SK-N-SH treated with all-trans-retinoic acid at 6 μM for 48 hours (cell line): ENCODE data around the gene CALML3.

ENCODE experiments used
- ATAC-seq: fragments of 200-7000 bp; cut with Tn5 transposase; 3 replicates; pipeline ENCODE4 v1.9.1; 2020; ENCODE audit warnings: mild to moderate bottlenecking, moderate library complexity
- ARNTL ChIP-seq: fragments of 450-650 bp; formaldehyde crosslinking; IDR thresholded peaks from 2 replicates; pipeline ENCODE4 v1.5.0; 2020; ENCODE audit warnings: low read depth, mild to moderate bottlenecking, moderate library complexity, borderline replicate concordance
- BACH2 ChIP-seq: fragments of 250-450 bp; sonication (Bioruptor Pico); IDR thresholded peaks from 2 replicates; pipeline ENCODE4 v1.9.0; 2021; ENCODE audit warnings: mild to moderate bottlenecking, borderline replicate concordance
- CREB5 ChIP-seq: fragments of 250-450 bp; sonication (Bioruptor Pico); IDR thresholded peaks from 2 replicates; pipeline ENCODE4 v1.5.1; 2020; ENCODE audit warnings: low read depth, mild to moderate bottlenecking, moderate library complexity
- CSDC2 ChIP-seq: fragments of 250-450 bp; sonication (Bioruptor Pico); IDR thresholded peaks from 2 replicates; pipeline ENCODE4 v1.5.0; 2020; ENCODE audit warnings: mild to moderate bottlenecking, moderate library complexity
- CSRNP3 ChIP-seq: fragments of 250-450 bp; sonication (Bioruptor Pico); IDR thresholded peaks from 2 replicates; pipeline ENCODE4 v1.5.1; 2021; ENCODE audit warnings: mild to moderate bottlenecking, moderate library complexity
- ESRRG ChIP-seq: fragments of 250-450 bp; sonication (Bioruptor Pico); IDR thresholded peaks from 2 replicates; pipeline ENCODE4 v1.6.1; 2021; ENCODE audit warnings: mild to moderate bottlenecking
- GLIS3 ChIP-seq: fragments of 250-450 bp; sonication (Bioruptor Pico); IDR thresholded peaks from 2 replicates; pipeline ENCODE4 v1.5.0; 2020; ENCODE audit warnings: mild to moderate bottlenecking, moderate library complexity
- ISL1 ChIP-seq: fragments of 250-450 bp; sonication (Bioruptor Pico); IDR thresholded peaks from 2 replicates; pipeline ENCODE4 v2.1.2; 2022; ENCODE audit warnings: mild to moderate bottlenecking, moderate library complexity
- OSR1 ChIP-seq: fragments of 250-450 bp; sonication (Bioruptor Pico); IDR thresholded peaks from 2 replicates; pipeline ENCODE4 v1.8.0; 2022; ENCODE audit warnings: moderate library complexity, mild to moderate bottlenecking, inconsistent platforms
- PATZ1 ChIP-seq: fragments of 250-450 bp; sonication (Bioruptor Pico); IDR thresholded peaks from 2 replicates; pipeline ENCODE4 v1.8.0; 2020; ENCODE audit warnings: mild to moderate bottlenecking, moderate library complexity, borderline replicate concordance
- POU6F1 ChIP-seq: fragments of 250-450 bp; sonication (Bioruptor Pico); IDR thresholded peaks from 2 replicates; pipeline ENCODE4 v1.8.0; 2021; ENCODE audit warnings: low read depth, mild to moderate bottlenecking, moderate library complexity, borderline replicate concordance
- PPARA ChIP-seq: fragments of 250-450 bp; sonication (Bioruptor Pico); IDR thresholded peaks from 2 replicates; pipeline ENCODE4 v1.5.0; 2020; ENCODE audit warnings: mild to moderate bottlenecking, borderline replicate concordance
- RARB ChIP-seq: fragments of 250-450 bp; sonication (Bioruptor Pico); IDR thresholded peaks from 2 replicates; pipeline ENCODE4 v1.8.0; 2021; ENCODE audit warnings: mild to moderate bottlenecking, moderate library complexity
- SNAI2 ChIP-seq: fragments of 250-450 bp; sonication (Bioruptor Pico); IDR thresholded peaks from 2 replicates; pipeline ENCODE4 v1.5.0; 2020; ENCODE audit warnings: mild to moderate bottlenecking, moderate library complexity
- TCF4 ChIP-seq: fragments of 250-450 bp; sonication (Bioruptor Pico); IDR thresholded peaks from 2 replicates; pipeline ENCODE4 v1.8.0; 2021; ENCODE audit warnings: mild to moderate bottlenecking, moderate library complexity, borderline replicate concordance
- ZC3H10 ChIP-seq: fragments of 250-450 bp; sonication (Bioruptor Pico); IDR thresholded peaks from 2 replicates; pipeline ENCODE4 v1.5.1; 2021; ENCODE audit warnings: mild to moderate bottlenecking, moderate library complexity
- ZFP3 ChIP-seq: fragments of 250-450 bp; sonication (Bioruptor Pico); IDR thresholded peaks from 2 replicates; pipeline ENCODE4 v1.5.0; 2020; ENCODE audit warnings: mild to moderate bottlenecking, moderate library complexity
- ZFP30 ChIP-seq: fragments of 450-650 bp; formaldehyde crosslinking; IDR thresholded peaks from 2 replicates; pipeline ENCODE4 v1.5.0; 2022; ENCODE audit warnings: mild to moderate bottlenecking, moderate library complexity
- ZNF565 ChIP-seq: fragments of 450-650 bp; formaldehyde crosslinking; conservative IDR thresholded peaks from 2 replicates; pipeline ENCODE4 v1.5.0; 2020; ENCODE audit warnings: low read depth, mild to moderate bottlenecking, moderate library complexity
- ZNF70 ChIP-seq: fragments of 450-650 bp; formaldehyde crosslinking; IDR thresholded peaks from 2 replicates; pipeline ENCODE4 v1.5.0; 2020; ENCODE audit warnings: mild to moderate bottlenecking, moderate library complexity
- ZNF8 ChIP-seq: fragments of 450-650 bp; formaldehyde crosslinking; IDR thresholded peaks from 2 replicates; pipeline ENCODE4 v1.5.0; 2020; ENCODE audit warnings: mild to moderate bottlenecking, moderate library complexity

The CALML3 gene

GRCh38 chr10:5563991-5564536, 39.3 kb downstream of the CALML3 start:
- TF ChIP-seq ZNF8 (CRISPR knock-in tag), result no peak
- no peak for TF ChIP-seq ARNTL (CRISPR knock-in tag)
- no peak for TF ChIP-seq TCF4 (CRISPR knock-in tag)
- no peak for TF ChIP-seq ESRRG (CRISPR knock-in tag)
- no peak for TF ChIP-seq CREB5 (CRISPR knock-in tag)
- no peak for TF ChIP-seq SNAI2 (CRISPR knock-in tag)
- no peak for TF ChIP-seq ISL1 (CRISPR knock-in tag)
- no peak for TF ChIP-seq CSRNP3 (CRISPR knock-in tag)
- no peak for TF ChIP-seq OSR1 (CRISPR knock-in tag)
- no peak for TF ChIP-seq ZNF70
- no peak for TF ChIP-seq GLIS3 (CRISPR knock-in tag)
- TF ChIP-seq PATZ1 (CRISPR knock-in tag), result no peak
- TF ChIP-seq BACH2 (CRISPR knock-in tag), result no peak
- TF ChIP-seq RARB (CRISPR knock-in tag), result no peak
- no peak for ATAC-seq

- ATAC-seq, result no peak
- TF ChIP-seq GLIS3 (CRISPR knock-in tag) (no peak), ZFP30 (CRISPR knock-in tag) (no peak), TCF4 (CRISPR knock-in tag) (no peak), POU6F1 (CRISPR knock-in tag) (no peak), ZNF565 (CRISPR knock-in tag) (no peak), ARNTL (CRISPR knock-in tag) (no peak), CSRNP3 (CRISPR knock-in tag) (no peak), PPARA (CRISPR knock-in tag) (no peak), ISL1 (CRISPR knock-in tag) (no peak), OSR1 (CRISPR knock-in tag) (no peak), ZNF70 (no peak), CREB5 (CRISPR knock-in tag) (no peak), ZC3H10 (CRISPR knock-in tag) (no peak), CSDC2 (CRISPR knock-in tag) (no peak), ZFP3 (CRISPR knock-in tag) (no peak)
Observed at GRCh38 chr10:5564537-5565204, 39.9 kb downstream of the CALML3 start.
